ENCODE results near the gene SSU72.
"Not testable (repeated sequence)": the region's sequence is repeated elsewhere in the genome, so short reads cannot be mapped to it uniquely, and the experiment has no call there.

SSU72 gene

GRCh38 chr1:1524750-1525383 lies 49.8 kb downstream of the SSU72 start:
- not testable (repeated sequence) for DNase-seq

GRCh38 chr1:1523651-1524050 lies 51.0 kb downstream of the SSU72 start:
- DNase-seq: not testable (repeated sequence)

- not testable (repeated sequence) for DNase-seq
Measured at GRCh38 chr1:1523226-1523625, 51.4 kb downstream of the SSU72 start.

GRCh38 chr1:1522536-1522935 lies 52.1 kb downstream of the SSU72 start:
- DNase-seq: not testable (repeated sequence)

GRCh38 chr1:1521331-1521730 lies 53.3 kb downstream of the SSU72 start:
- no peak for DNase-seq

GRCh38 chr1:1519805-1520505 lies 54.7 kb downstream of the SSU72 start:
- not testable (repeated sequence) for DNase-seq

GRCh38 chr1:1518621-1519007 lies 56.0 kb downstream of the SSU72 start:
- DNase-seq: not testable (repeated sequence)

GRCh38 chr1:1517973-1518620 lies 56.6 kb downstream of the SSU72 start:
- DNase-seq: no peak

GRCh38 chr1:1516923-1517322 lies 57.7 kb downstream of the SSU72 start:
- not testable (repeated sequence) for DNase-seq

- DNase-seq: not testable (repeated sequence)
Measured at GRCh38 chr1:1514376-1514775, 60.3 kb downstream of the SSU72 start.

- DNase-seq: not testable (repeated sequence)
Measured at GRCh38 chr1:1513675-1514074, 61.0 kb downstream of the SSU72 start.

- DNase-seq: not testable (repeated sequence)
Measured at GRCh38 chr1:1512425-1512824, 62.2 kb downstream of the SSU72 start.

GRCh38 chr1:1511533-1512285 lies 63.0 kb downstream of the SSU72 start, which contains the start of gene ATAD3A:
Gene ATAD3A (plus strand): TSS chr1:1512162. CDS start chr1:1512269, 107 bp downstream.
- peak; percentile 84 for DNase-seq

GRCh38 chr1:1510912-1511532 lies 63.6 kb downstream of the SSU72 start:
- DNase-seq: peak; percentile 57

- DNase-seq: not testable (repeated sequence)
Measured at GRCh38 chr1:1509465-1509850, 65.2 kb downstream of the SSU72 start.

GRCh38 chr1:1508775-1509464 lies 65.7 kb downstream of the SSU72 start:
- not testable (repeated sequence) for DNase-seq

- DNase-seq: no peak
Measured at GRCh38 chr1:1507305-1507704, 67.4 kb downstream of the SSU72 start.

- not testable (repeated sequence) for DNase-seq
Measured at GRCh38 chr1:1505801-1506200, 68.9 kb downstream of the SSU72 start.

GRCh38 chr1:1505366-1505798 lies 69.3 kb downstream of the SSU72 start:
- not testable (repeated sequence) for DNase-seq

- DNase-seq: peak; percentile 35
Measured at GRCh38 chr1:1504777-1505365, 69.8 kb downstream of the SSU72 start.

GRCh38 chr1:1495461-1495975 lies 79.1 kb downstream of the SSU72 start:
- DNase-seq: not testable (repeated sequence)
